Nucleus accumbens (tissue), 56 donors: ENCODE results near the gene NSUN6.
"Not testable (repeated sequence)": the region's sequence is repeated elsewhere in the genome, so short reads cannot be mapped to it uniquely, and the experiment has no call there.

Experiments
- DNase-seq, 56 donors: peaks; one replicate each; lab custom pipeline; 2025; lab: John Stamatoyannopoulos, UW

NSUN6 gene

GRCh38 chr10:18611168-18611567, 40.2 kb downstream of the NSUN6 start:
- DNase-seq, result no peak

DNA sequence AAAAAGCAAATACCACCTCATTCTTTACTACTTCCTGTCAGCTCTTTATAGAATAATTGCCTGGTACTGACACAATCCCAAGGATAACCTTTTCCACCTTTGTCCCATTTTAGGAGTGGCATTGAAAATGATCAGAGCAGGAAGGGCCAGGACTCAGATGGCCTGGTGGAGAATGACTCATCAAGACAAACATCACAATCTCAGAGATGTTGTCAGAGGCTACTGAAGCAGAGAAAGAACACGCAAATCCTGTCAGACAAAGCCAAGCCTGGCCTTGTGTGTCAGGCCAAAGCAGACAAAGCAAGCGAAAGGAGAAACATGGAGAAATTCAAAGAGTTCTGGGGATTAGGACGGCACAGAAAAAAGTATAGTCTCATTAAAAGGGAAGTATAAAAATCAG, 40.9 kb downstream of the NSUN6 start:
- no peak for DNase-seq

- DNase-seq, result no peak
Measured at GRCh38 chr10:18608596-18608995, 42.8 kb downstream of the NSUN6 start.

DNA sequence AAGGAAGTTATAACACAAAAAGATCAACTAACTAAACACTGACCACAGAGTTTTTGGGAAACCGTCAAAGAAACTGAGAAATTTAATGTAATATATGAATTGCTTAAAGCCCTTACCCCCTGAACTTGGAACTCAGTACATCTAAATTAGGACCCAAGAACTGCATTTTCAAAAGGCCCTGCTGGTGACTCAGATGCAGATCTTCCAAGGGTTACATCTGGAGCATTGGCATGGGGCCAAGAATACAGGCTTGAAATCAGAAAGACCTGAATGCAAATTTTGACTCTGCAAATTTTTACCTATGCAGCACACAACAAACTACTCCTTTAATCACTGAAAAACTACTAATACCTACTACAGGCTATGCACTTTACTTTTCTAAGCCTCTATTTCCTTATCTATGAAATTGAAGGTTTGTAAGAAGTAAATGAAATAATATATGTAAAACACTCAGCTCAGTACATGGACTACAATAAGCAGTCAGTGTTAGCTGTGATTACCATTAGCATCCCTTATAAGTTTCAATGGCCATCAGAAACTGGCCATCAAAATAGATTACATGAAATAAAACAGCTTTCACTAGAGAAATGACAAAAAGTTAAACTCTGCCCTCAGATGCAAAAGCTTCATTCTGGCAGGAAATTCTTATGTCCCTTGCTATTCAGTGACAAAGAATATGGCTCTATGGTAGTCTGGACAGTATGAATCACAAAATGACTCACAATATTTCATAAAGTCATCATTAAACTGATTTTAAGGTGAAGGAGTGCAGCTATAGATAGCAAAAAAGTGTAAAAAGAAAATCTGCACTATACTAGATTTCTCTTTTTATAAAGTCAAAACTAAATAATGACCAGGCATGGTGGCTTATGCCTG, 43.6 kb downstream of the NSUN6 start:
- peak in 1 of 56 donors; percentile 6 for DNase-seq

DNA sequence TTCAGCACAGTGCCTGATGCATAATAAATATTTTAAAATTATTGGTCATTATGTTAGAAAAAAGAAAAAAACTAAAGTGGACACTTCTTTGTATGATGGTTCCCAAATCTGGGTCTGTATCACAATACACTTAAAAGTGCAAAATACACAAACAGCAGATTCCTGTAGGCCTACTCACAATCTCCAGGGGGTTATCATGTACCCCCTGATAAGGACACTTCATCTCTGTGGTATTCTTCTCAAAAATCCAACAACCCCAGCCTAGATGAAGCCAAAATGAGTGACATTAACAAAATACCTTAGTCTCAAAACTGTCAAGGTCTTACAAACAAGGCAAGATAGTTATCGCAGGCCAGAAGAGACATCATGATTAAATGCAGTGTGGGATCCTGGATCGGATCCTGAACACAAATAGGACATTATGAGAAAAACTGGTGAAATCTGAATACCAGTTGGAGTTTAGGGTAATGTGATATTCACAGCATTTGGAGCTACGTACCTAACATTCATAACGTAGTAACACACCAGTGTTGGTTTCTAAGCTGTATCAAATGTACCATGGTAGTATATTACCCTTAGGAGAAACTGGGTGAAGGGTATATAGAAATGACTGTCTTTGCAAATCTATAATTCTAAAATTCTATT, 45.2 kb downstream of the NSUN6 start:
- no peak for DNase-seq

DNA sequence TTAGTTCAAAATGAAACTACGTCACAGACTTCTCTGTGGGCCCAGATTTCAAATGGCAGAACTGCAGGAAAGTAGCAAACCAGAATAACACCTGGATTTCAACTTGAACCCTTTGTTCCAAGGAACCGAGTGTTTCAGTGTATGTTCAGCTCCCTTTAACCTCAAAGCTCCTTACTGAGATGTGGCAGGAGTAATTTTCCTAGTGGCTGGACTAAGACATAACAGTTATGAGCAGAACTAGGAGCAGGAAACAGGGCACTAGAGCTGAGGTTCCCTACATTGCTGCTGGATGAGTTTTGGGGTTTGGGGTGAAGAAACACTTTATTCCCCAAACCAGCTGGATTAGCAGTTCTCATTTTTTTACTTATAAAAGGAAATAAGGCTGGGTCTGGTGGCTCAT, 50.1 kb downstream of the NSUN6 start:
- no peak for DNase-seq

GRCh38 chr10:18599392-18599791, 52.0 kb downstream of the NSUN6 start:
- DNase-seq, result no peak

- DNase-seq, result no peak
Measured at GRCh38 chr10:18594574-18595156, 56.7 kb downstream of the NSUN6 start.

DNA sequence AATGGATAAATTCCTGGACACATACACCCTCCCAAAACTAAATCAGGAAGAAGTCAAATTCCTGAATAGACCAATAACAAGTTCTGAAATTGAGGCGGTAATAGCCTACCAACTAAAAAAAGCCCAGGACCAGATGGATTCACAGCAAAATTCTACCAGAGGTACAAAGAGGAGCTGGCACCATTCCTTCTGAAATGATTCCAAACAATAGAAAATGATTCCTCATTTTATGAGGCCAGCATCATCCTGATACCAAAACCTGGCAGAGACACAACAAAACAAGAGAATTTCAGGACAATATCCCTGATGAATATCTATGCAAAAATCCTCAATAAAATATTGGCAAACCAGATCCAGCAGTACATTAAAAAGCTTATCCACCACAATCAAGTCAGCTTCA, 60.2 kb downstream of the NSUN6 start:
- not testable (repeated sequence) for DNase-seq

GRCh38 chr10:18586637-18587036, 64.8 kb downstream of the NSUN6 start:
- DNase-seq, result not testable (repeated sequence)

DNA sequence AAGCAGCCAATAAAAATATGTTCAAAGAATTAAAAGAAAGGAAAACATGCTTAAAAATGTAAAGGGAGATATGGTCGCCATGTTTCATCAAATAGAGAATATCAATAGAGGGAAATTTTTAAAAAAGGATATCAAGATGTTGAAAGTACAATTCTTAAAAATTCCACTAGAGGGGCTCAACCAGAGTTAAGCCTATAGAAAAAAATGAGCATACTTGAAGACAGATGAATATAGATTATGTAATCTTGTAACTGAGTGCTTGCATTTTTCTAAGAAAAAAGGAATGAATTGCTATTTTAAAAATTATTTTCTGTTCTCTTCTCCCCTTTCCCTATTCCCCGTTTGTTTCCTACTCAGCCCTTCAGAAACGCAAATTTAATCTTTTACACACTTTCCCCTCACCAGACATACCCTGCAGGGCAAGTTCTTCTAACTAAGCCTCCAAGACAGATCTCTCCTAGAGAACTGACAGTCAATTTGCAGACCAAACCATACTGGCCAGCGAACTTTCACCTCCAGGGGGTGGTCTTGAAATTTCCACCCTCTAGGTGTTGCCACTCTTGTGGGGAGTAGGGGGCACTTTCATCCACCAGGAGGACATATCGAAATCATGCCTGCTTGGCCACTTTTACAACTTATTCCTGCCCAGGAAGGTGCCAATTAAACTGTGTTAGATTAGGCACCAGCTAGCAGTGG, 67.7 kb downstream of the NSUN6 start:
- DNase-seq, result no peak

- no peak for DNase-seq
Measured at GRCh38 chr10:18582803-18583202, 68.6 kb downstream of the NSUN6 start.

- no peak for DNase-seq
Measured at GRCh38 chr10:18577823-18578685, 73.3 kb downstream of the NSUN6 start.

DNA sequence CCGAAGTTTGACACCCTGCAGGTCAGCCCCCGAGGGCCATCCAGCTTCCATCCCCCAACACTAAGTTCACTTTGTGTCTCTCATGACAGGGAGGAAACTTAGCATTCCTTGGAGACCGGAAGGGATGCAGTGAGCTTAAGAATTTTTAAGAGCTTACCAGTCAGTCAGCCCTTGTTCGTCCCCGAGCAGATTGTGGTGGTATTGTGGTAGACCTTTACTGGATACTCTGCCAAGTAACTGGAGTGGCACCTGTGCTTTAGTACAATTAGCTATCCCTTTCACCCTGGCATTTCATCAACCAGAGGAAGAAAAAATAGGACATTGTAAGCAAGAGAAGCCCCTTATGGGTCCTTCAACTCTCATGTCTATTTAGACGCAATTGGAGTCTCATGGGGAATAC, 74.8 kb downstream of the NSUN6 start:
- DNase-seq, result no peak

- DNase-seq, result no peak
Measured at GRCh38 chr10:18572959-18573561, 78.3 kb downstream of the NSUN6 start.

DNA sequence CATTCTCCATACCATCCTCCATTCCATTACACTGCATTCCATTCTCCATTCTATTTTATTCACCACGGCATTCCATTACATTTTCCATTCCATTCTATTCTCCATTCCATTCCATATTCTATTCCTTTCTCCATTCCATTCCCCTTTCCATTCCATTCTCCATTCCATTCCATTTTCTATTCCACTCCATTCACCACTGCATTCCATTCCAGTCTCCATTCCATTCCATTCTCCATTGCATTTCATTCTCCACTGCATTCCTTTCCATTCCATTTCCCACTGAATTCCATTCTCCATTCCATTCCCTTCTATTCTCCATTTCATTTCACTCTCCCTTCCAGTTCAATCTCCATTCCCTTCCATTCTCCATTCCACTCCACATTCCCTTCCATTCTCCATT, 79.6 kb downstream of the NSUN6 start:
- DNase-seq, result no peak

DNA sequence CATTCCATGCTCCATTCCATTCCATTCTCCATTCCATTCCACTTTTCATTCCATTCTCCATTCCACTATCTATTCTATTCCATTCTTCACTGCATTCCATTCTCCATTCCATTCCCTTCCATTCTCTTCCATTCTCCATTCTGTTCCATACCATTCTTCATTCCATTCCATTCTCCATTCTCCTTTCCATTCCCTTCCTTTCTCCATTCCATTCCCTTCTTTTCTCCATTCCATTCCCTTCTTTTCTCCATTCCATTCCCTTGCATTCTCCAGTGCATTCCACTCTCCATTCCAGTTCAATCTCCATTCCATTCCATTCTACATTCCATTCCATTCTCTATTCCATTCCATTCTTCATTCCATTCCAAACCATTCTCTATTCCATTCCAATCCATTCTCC, 80.3 kb downstream of the NSUN6 start:
- no peak for DNase-seq

GRCh38 chr10:18570386-18570785, 81.0 kb downstream of the NSUN6 start:
- DNase-seq, result not testable (repeated sequence)

- DNase-seq, result no peak
Measured at GRCh38 chr10:18567343-18567856, 84.0 kb downstream of the NSUN6 start.
